Endothelial cell of umbilical vein (primary cell): ENCODE data around the gene LUC7L. TPM values are rescaled to one million over a fixed set of nuclear protein-coding genes. Genes with fewer than 3 reads are reported as not detected.

Experiments
- BruUV-seq: library from RNA; stranded (reverse); fragments of 400-500 nt; replicated peaks from 2 replicates; lab custom pipeline; 2021; lab: Mats Ljungman, UMichigan
- CTCF ChIA-PET: fragments of 300-600, 350-600 bp; sonication (Branson Sonifier 250); formaldehyde crosslinking; loops from one replicate; lab custom pipeline; 2021; ENCODE audit warnings: antibody characterized with exemption, inconsistent platforms; lab: Charles Lee
- POLR2A ChIA-PET: fragments of 300-600, 350-600 bp; sonication (Branson Sonifier 250); formaldehyde crosslinking; loops from one replicate; lab custom pipeline; 2021; ENCODE audit warnings: antibody characterized with exemption, inconsistent platforms; lab: Charles Lee
- DNase-seq: peaks from one replicate; pipeline ENCODE4 v3.0.0-alpha.2; 2011; ENCODE audit warnings: low read depth, low spot score
- FAIRE-seq: peaks from 2 replicates; lab custom pipeline; 2011; peaks lifted over from hg19 to GRCh38; lab: Jason Lieb, UNC
- H2AFZ ChIP-seq: 2 replicates; pipeline ENCODE4 v1.6.0; 2012; ENCODE audit warnings: low read depth, low read length, control low read depth, inconsistent platforms
- H3K27ac ChIP-seq: 2 replicates; pipeline ENCODE4 v1.5.1; 2011; ENCODE audit warnings: low read depth, mild to moderate bottlenecking, control low read depth, low read length, moderate library complexity; ENCODE audit not compliant: insufficient read depth
- H3K27me3 ChIP-seq, 2 experiments: 2 replicates each; pipeline versions ENCODE4 v1.6.0 to v1.6.1; 2011; ENCODE audit warnings: low read length in 2 of 2, mixed read lengths in 1 of 2; ENCODE audit not compliant: control insufficient read depth in 2 of 2, insufficient read depth in 2 of 2
- H3K36me3 ChIP-seq, 2 experiments: 2 replicates in 1 of 2; 3 replicates in 1 of 2; pipeline ENCODE4 v1.5.1; 2011; ENCODE audit warnings: low read length in 2 of 2, mild to moderate bottlenecking in 1 of 2, moderate library complexity in 1 of 2; ENCODE audit not compliant: control insufficient read depth in 2 of 2, insufficient read depth in 2 of 2; ENCODE audit errors: extremely low read depth in 1 of 2
- H3K4me1 ChIP-seq: 3 replicates; pipeline ENCODE4 v1.5.1; 2011; ENCODE audit warnings: mild to moderate bottlenecking, low read length; ENCODE audit not compliant: control insufficient read depth, insufficient read depth; ENCODE audit errors: extremely low read depth
- H3K4me2 ChIP-seq: 2 replicates; pipeline ENCODE4 v1.6.1; 2011; ENCODE audit warnings: low read length, control low read depth, mixed read lengths; ENCODE audit not compliant: insufficient read depth
- H3K4me3 ChIP-seq, 3 experiments: fragments of 200-600 bp in 1 of 3; sonication (generic), shearing (Covaris generic) in 1 of 3; replicated peaks in 1 of 3; 2 replicates each; pipeline ENCODE4 v1.5.1; 2011 to 2016; ENCODE audit warnings: control low read depth in 3 of 3, low read length in 3 of 3, mild to moderate bottlenecking in 2 of 3, inconsistent platforms in 1 of 3, low read depth in 1 of 3, moderate library complexity in 1 of 3; ENCODE audit not compliant: insufficient read depth in 1 of 3
- H3K79me2 ChIP-seq: 2 replicates; pipeline ENCODE4 v1.6.0; 2012; ENCODE audit warnings: low read length, inconsistent platforms; ENCODE audit not compliant: control insufficient read depth, insufficient read depth
- H3K9ac ChIP-seq: replicated peaks from 2 replicates; pipeline ENCODE3; 2011; ENCODE audit warnings: low read length, control low read depth; ENCODE audit not compliant: insufficient read depth; ENCODE audit errors: extremely low read depth
- H3K9me1 ChIP-seq: replicated peaks from 3 replicates; pipeline ENCODE4 v1.6.0; 2011; ENCODE audit warnings: mild to moderate bottlenecking, low read length; ENCODE audit not compliant: control insufficient read depth, insufficient read depth; ENCODE audit errors: extremely low read depth
- H3K9me3 ChIP-seq: replicated peaks from 2 replicates; pipeline ENCODE4 v1.5.1; 2012; ENCODE audit warnings: low read length, inconsistent platforms; ENCODE audit not compliant: control insufficient read depth, insufficient read depth
- H4K20me1 ChIP-seq: replicated peaks from 2 replicates; pipeline ENCODE3; 2011; ENCODE audit warnings: mild to moderate bottlenecking, low read length; ENCODE audit not compliant: control insufficient read depth, insufficient read depth; ENCODE audit errors: extremely low read depth
- CTCF ChIP-seq, 2 donors: IDR thresholded peaks; 1 replicate in 1 of 2; 2 replicates in 1 of 2; pipeline ENCODE4 v1.5.1; 2011; ENCODE audit warnings: low read length in 2 of 2, mild to moderate bottlenecking in 2 of 2, moderate library complexity in 2 of 2, control low read depth in 1 of 2, inconsistent platforms in 1 of 2, low read depth in 1 of 2; ENCODE audit not compliant: insufficient read depth in 1 of 2; ENCODE audit errors: extremely low read depth in 1 of 2
- EZH2 ChIP-seq: IDR thresholded peaks from 2 replicates; pipeline ENCODE4 v1.6.1; 2012; ENCODE audit warnings: borderline replicate concordance, low read depth, mild to moderate bottlenecking, moderate library complexity, low read length, inconsistent platforms; ENCODE audit not compliant: severe bottlenecking
- FOS ChIP-seq: IDR thresholded peaks from 2 replicates; pipeline ENCODE4 v1.6.1; 2011; ENCODE audit warnings: mild to moderate bottlenecking, low read length, moderate library complexity, borderline replicate concordance; ENCODE audit not compliant: insufficient read depth
- GATA2 ChIP-seq: IDR thresholded peaks from 2 replicates; pipeline ENCODE4 v1.7.0; 2011; ENCODE audit warnings: low read depth, mild to moderate bottlenecking, moderate library complexity, mixed read lengths, low read length; ENCODE audit not compliant: insufficient read length, insufficient read depth
- JUN ChIP-seq: IDR thresholded peaks from 2 replicates; pipeline ENCODE4 v1.6.1; 2011; ENCODE audit warnings: borderline replicate concordance, low read depth; ENCODE audit not compliant: insufficient read length, insufficient read depth
- MAX ChIP-seq: IDR thresholded peaks from 2 replicates; pipeline ENCODE4 v1.6.1; 2011; ENCODE audit not compliant: insufficient read depth, insufficient read length
- MYC ChIP-seq: IDR thresholded peaks from one replicate; pipeline ENCODE4 v1.6.1; 2011; ENCODE audit warnings: mild to moderate bottlenecking, low read depth, low read length
- POLR2A ChIP-seq: IDR thresholded peaks from 2 replicates; pipeline ENCODE4 v1.6.1; 2012; ENCODE audit warnings: low read depth, mild to moderate bottlenecking, control low read depth, low read length
- POLR2AphosphoS5 ChIP-seq: IDR thresholded peaks from 2 replicates; pipeline ENCODE4 v1.6.1; 2012; ENCODE audit warnings: low read depth, mild to moderate bottlenecking, control low read depth, low read length, moderate library complexity; ENCODE audit not compliant: insufficient read depth
- dilution Hi-C: fragments of 300-500 bp; cut with MboI; formaldehyde crosslinking; loops from one replicate; pipeline ENCODE4 v1.15.0; 2019; ENCODE audit warnings: low sequenced_read_pairs; ENCODE audit not compliant: extremely low pct_ligation_motif_present
- intact Hi-C: fragments of 100-400 bp; cut with micrococcal nuclease; formaldehyde crosslinking; loops from one replicate; pipeline ENCODE4 v1.10.0; 2022
- polyA plus RNA-seq, 4 experiments: library from polyadenylated mRNA; depleted of rRNA in 3 of 4; stranded (reverse) in 3 of 4; unstranded in 1 of 4; fragments of >200 nt; gene quantifications; 2 replicates each; pipeline versions ENCODE4 v1.2.1 to v1.2.3, GENCODE V29; 2011 to 2012; ENCODE audit warnings: missing spikeins in 1 of 4
- total RNA-seq: library from RNA; stranded (reverse); gene quantifications from 2 replicates; pipeline ENCODE4 v1.2.3, GENCODE V29; 2021

Gene LUC7L
- total and polyA plus RNA-seq, 2 donors (not counting 3 experiments of a cell fraction or from before 2014, with no cell fraction given) = 75.4 to 94.7 TPM

GRCh38 chr16:263944-264343 is 34.7 kb upstream of the LUC7L start:
- no peaks in the 10 kb centered on the region for H3K27me3 ChIP-seq
- no peaks in the 10 kb centered on the region for H3K4me1 ChIP-seq
- H2AFZ ChIP-seq = no peak overlapping the region
- no peaks in the 10 kb centered on the region for H4K20me1 ChIP-seq
- no TSS peak for BruUV-seq
- H3K36me3 ChIP-seq = peaks cover 0 to 20% of the 10 kb centered on the region in 2 experiments
- dilution Hi-C loops (no loop called here), intact Hi-C loops (no loop called here)
- H3K9me1 ChIP-seq = no peaks in the 10 kb centered on the region
- no peak overlapping the region for H3K27ac ChIP-seq
- H3K9ac ChIP-seq = no peak overlapping the region
- no peak overlapping the region for H3K4me2 ChIP-seq
- FAIRE-seq (no peak), DNase-seq (no peak)
- no peak for TF ChIP-seq FOS
- TF ChIP-seq MYC = no peak
- no peak for TF ChIP-seq POLR2AphosphoS5
- TF ChIP-seq EZH2 = no peak
- TF ChIP-seq POLR2A = no peak
- ChIA-PET CTCF (no interaction called here), POLR2A (no interaction called here)
- H3K4me3 ChIP-seq = no peak overlapping the region
- no peaks in the 10 kb centered on the region for H3K79me2 ChIP-seq
- no peaks in the 10 kb centered on the region for H3K9me3 ChIP-seq

- Histone ChIP-seq H3K27me3 (no peaks in the 10 kb centered on the region), H2AFZ (no peak overlapping the region), H3K79me2 (no peaks in the 10 kb centered on the region), H3K9me3 (no peaks in the 10 kb centered on the region), H3K4me1 (no peaks in the 10 kb centered on the region), H3K36me3 (peaks cover 0 to 20% of the 10 kb centered on the region in 2 experiments), H3K27ac (no peak overlapping the region), H3K4me3 (no peak overlapping the region), H3K4me2 (no peak overlapping the region), H3K9me1 (no peaks in the 10 kb centered on the region), H4K20me1 (no peaks in the 10 kb centered on the region), H3K9ac (no peak overlapping the region)
- TF ChIP-seq EZH2 (no peak), POLR2AphosphoS5 (no peak), FOS (no peak), MAX (no peak), GATA2 (no peak), MYC (no peak), JUN (no peak), CTCF (IDR thresholded peaks at IDR 0.05; ENCODE audit: extremely low read depth in 1 of 2, insufficient read depth in 1 of 2, low read depth in 1 of 2, low read length in 2 of 2) (no peak), POLR2A (no peak)
- ChIA-PET CTCF (interaction anchor here (1.1 kb wide), 1 partner anchor 10 kb away, joined by 4 read pairs; no protein-coding TSS in a partner anchor), POLR2A (no interaction called here)
- BruUV-seq = no TSS peak
- FAIRE-seq = no peak
- dilution Hi-C loops = no loop called here
- intact Hi-C loops = no loop called here
- DNase-seq = no peak
Measured at GRCh38 chr16:263182-263774, 34.0 kb upstream of the LUC7L start.
